HEK293 (cell line): ENCODE data around the gene SGSM2.

Source experiments
- CTCF ChIA-PET: fragments of 350-600 bp; formaldehyde crosslinking; extraction: SDS; loops from one replicate; lab custom pipeline; 2021; ENCODE audit warnings: antibody characterized with exemption; lab: Yijun Ruan, JAX
- POLR2A ChIA-PET: fragments of 300-600 bp; formaldehyde crosslinking; extraction: SDS; loops from one replicate; lab custom pipeline; 2020; ENCODE audit warnings: antibody characterized with exemption, inconsistent platforms; lab: Yijun Ruan, JAX
- H3K27ac ChIP-seq: fragments of 200-500 bp; sonication (Bioruptor generic); 2 replicates; pipeline ENCODE4 v1.5.1; 2014; ENCODE audit warnings: low read depth, low read length, control low read depth, inconsistent platforms; ENCODE audit errors: extremely low read depth
- H3K36me3 ChIP-seq, 2 experiments: fragments of 200-500 bp in 1 of 2; sonication (Bioruptor generic) in 1 of 2; 1 replicate in 1 of 2; 2 replicates in 1 of 2; pipeline ENCODE4 v1.5.1; 2014 to 2017; ENCODE audit warnings: inconsistent platforms in 2 of 2, low read length in 2 of 2; ENCODE audit not compliant: control insufficient read depth in 2 of 2, insufficient read depth in 1 of 2
- H3K4me1 ChIP-seq: fragments of 200-500 bp; sonication (Bioruptor generic); 2 replicates; pipeline ENCODE4 v1.5.1; 2014; ENCODE audit warnings: mild to moderate bottlenecking, low read length, inconsistent platforms; ENCODE audit not compliant: control insufficient read depth, insufficient read depth
- H3K4me3 ChIP-seq: 2 replicates; pipeline ENCODE4 v1.5.1; 2011; ENCODE audit warnings: low read depth, mild to moderate bottlenecking, control low read depth, low read length, moderate library complexity
- H3K9me3 ChIP-seq: fragments of 200-500 bp; sonication (Bioruptor generic); 2 replicates; pipeline ENCODE4 v1.5.1; 2014; ENCODE audit warnings: low read depth, low read length, inconsistent platforms; ENCODE audit not compliant: control insufficient read depth, insufficient read depth
- FEZF1 ChIP-seq: fragments of 450-650 bp; formaldehyde crosslinking; IDR thresholded peaks from 2 replicates; pipeline ENCODE4 v1.5.1; 2016; ENCODE audit warnings: missing biosample characterization, missing genetic modification characterization
- GLI4 ChIP-seq: fragments of 450-650 bp; formaldehyde crosslinking; IDR thresholded peaks from 2 replicates; pipeline ENCODE4 v1.5.1; 2016; ENCODE audit warnings: missing biosample characterization, missing genetic modification characterization
- HOXC10 ChIP-seq: sonication (generic); formaldehyde crosslinking; IDR thresholded peaks from 2 replicates; pipeline ENCODE4 v1.8.1; 2023; ENCODE audit warnings: mild to moderate bottlenecking, missing genetic modification reagents
- HOXD13 ChIP-seq: sonication (generic); formaldehyde crosslinking; IDR thresholded peaks from 2 replicates; pipeline ENCODE4 v1.8.0; 2022; ENCODE audit warnings: missing genetic modification reagents, borderline replicate concordance
- KLF16 ChIP-seq: fragments of 450-650 bp; formaldehyde crosslinking; IDR thresholded peaks from 2 replicates; pipeline ENCODE4 v1.5.1; 2017; ENCODE audit warnings: missing biosample characterization, missing genetic modification characterization
- PRDM1 ChIP-seq: fragments of 450-650 bp; formaldehyde crosslinking; IDR thresholded peaks from 2 replicates; pipeline ENCODE4; 2016; ENCODE audit warnings: missing biosample characterization, missing genetic modification characterization
- TRIM28 ChIP-seq: IDR thresholded peaks from 2 replicates; pipeline ENCODE4 v1.6.1; 2011; ENCODE audit warnings: low read length, control low read depth, borderline replicate concordance
- YY2 ChIP-seq: fragments of 450-650 bp; formaldehyde crosslinking; IDR thresholded peaks from 2 replicates; pipeline ENCODE4 v1.5.1; 2016; ENCODE audit warnings: missing biosample characterization, missing genetic modification characterization
- ZBTB7A ChIP-seq: fragments of 450-650 bp; formaldehyde crosslinking; IDR thresholded peaks from 2 replicates; pipeline ENCODE4 v1.5.1; 2016; ENCODE audit warnings: low read depth, missing biosample characterization, missing genetic modification characterization
- ZFHX2 ChIP-seq: fragments of 450-650 bp; formaldehyde crosslinking; conservative IDR thresholded peaks from 2 replicates; pipeline ENCODE4 v1.5.1; 2016; ENCODE audit warnings: missing biosample characterization, missing genetic modification characterization
- ZIC2 ChIP-seq: fragments of 450-650 bp; formaldehyde crosslinking; IDR thresholded peaks from 2 replicates; pipeline ENCODE4 v1.5.1; 2016; ENCODE audit warnings: missing biosample characterization, missing genetic modification characterization
- ZNF114 ChIP-seq: fragments of 450-650 bp; formaldehyde crosslinking; IDR thresholded peaks from 2 replicates; pipeline ENCODE4 v1.5.0; 2017; ENCODE audit warnings: missing biosample characterization, missing genetic modification characterization
- ZNF121 ChIP-seq: fragments of 450-650 bp; formaldehyde crosslinking; IDR thresholded peaks from 2 replicates; pipeline ENCODE4 v1.5.1; 2016; ENCODE audit warnings: missing biosample characterization, missing genetic modification characterization
- ZNF169 ChIP-seq: fragments of 450-650 bp; formaldehyde crosslinking; IDR thresholded peaks from 2 replicates; pipeline ENCODE4 v1.5.1; 2016; ENCODE audit warnings: missing biosample characterization, missing genetic modification characterization
- ZNF2 ChIP-seq: fragments of 450-650 bp; formaldehyde crosslinking; IDR thresholded peaks from 2 replicates; pipeline ENCODE4 v1.5.1; 2016; ENCODE audit warnings: missing biosample characterization, missing genetic modification characterization
- ZNF266 ChIP-seq: fragments of 450-650 bp; formaldehyde crosslinking; IDR thresholded peaks from 2 replicates; pipeline ENCODE4 v1.5.1; 2016; ENCODE audit warnings: missing biosample characterization, missing genetic modification characterization, low read depth
- ZNF324 ChIP-seq: fragments of 450-650 bp; formaldehyde crosslinking; IDR thresholded peaks from 2 replicates; pipeline ENCODE4 v1.5.1; 2016; ENCODE audit warnings: missing biosample characterization, missing genetic modification characterization
- ZNF341 ChIP-seq: fragments of 450-650 bp; formaldehyde crosslinking; IDR thresholded peaks from 2 replicates; pipeline ENCODE4; 2016; ENCODE audit warnings: low read depth, missing biosample characterization, missing genetic modification characterization
- ZNF48 ChIP-seq: fragments of 450-650 bp; formaldehyde crosslinking; IDR thresholded peaks from 2 replicates; pipeline ENCODE4 v1.5.1; 2016; ENCODE audit warnings: missing biosample characterization, missing genetic modification characterization
- ZNF510 ChIP-seq: fragments of 450-650 bp; formaldehyde crosslinking; IDR thresholded peaks from 2 replicates; pipeline ENCODE4 v1.5.1; 2018; ENCODE audit warnings: mild to moderate bottlenecking, missing genetic modification characterization, missing biosample characterization; ENCODE audit not compliant: insufficient replicate concordance
- ZNF529 ChIP-seq: fragments of 450-650 bp; formaldehyde crosslinking; IDR thresholded peaks from 2 replicates; pipeline ENCODE4 v1.5.1; 2017; ENCODE audit warnings: missing genetic modification characterization, missing biosample characterization; ENCODE audit not compliant: insufficient replicate concordance
- ZNF549 ChIP-seq: fragments of 450-650 bp; IDR thresholded peaks from 2 replicates; pipeline ENCODE4 v1.5.1; 2018; ENCODE audit warnings: missing biosample characterization, missing genetic modification characterization, mild to moderate bottlenecking, inconsistent platforms, moderate library complexity
- ZNF560 ChIP-seq: fragments of 450-650 bp; formaldehyde crosslinking; IDR thresholded peaks from 2 replicates; pipeline ENCODE4 v1.5.1; 2017; ENCODE audit warnings: missing biosample characterization, missing genetic modification characterization, borderline replicate concordance
- ZNF585B ChIP-seq: fragments of 450-650 bp; formaldehyde crosslinking; IDR thresholded peaks from 2 replicates; pipeline ENCODE4 v1.5.1; 2016; ENCODE audit warnings: missing biosample characterization, missing genetic modification characterization
- ZNF596 ChIP-seq: fragments of 450-650 bp; IDR thresholded peaks from 2 replicates; pipeline ENCODE4 v1.5.0; 2018; ENCODE audit warnings: missing biosample characterization, mild to moderate bottlenecking, missing genetic modification characterization, moderate library complexity
- ZNF610 ChIP-seq: fragments of 450-650 bp; formaldehyde crosslinking; IDR thresholded peaks from 2 replicates; pipeline ENCODE4 v1.5.1; 2016; ENCODE audit warnings: missing biosample characterization, missing genetic modification characterization, borderline replicate concordance
- ZNF658 ChIP-seq: fragments of 450-650 bp; formaldehyde crosslinking; IDR thresholded peaks from 2 replicates; pipeline ENCODE4; 2016; ENCODE audit warnings: missing biosample characterization, missing genetic modification characterization
- ZNF670 ChIP-seq: fragments of 450-650 bp; formaldehyde crosslinking; IDR thresholded peaks from 2 replicates; pipeline ENCODE4 v1.5.1; 2016; ENCODE audit warnings: missing biosample characterization, missing genetic modification characterization, low read depth
- ZNF677 ChIP-seq: fragments of 450-650 bp; IDR thresholded peaks from 2 replicates; pipeline ENCODE4 v1.5.0; 2018; ENCODE audit warnings: missing biosample characterization, mild to moderate bottlenecking, missing genetic modification characterization, moderate library complexity
- ZNF768 ChIP-seq: fragments of 450-650 bp; formaldehyde crosslinking; IDR thresholded peaks from 2 replicates; pipeline ENCODE4 v1.5.1; 2018; ENCODE audit warnings: missing biosample characterization, mild to moderate bottlenecking, missing genetic modification characterization
- TF ChIP-seq, protein P1 (sequence below): fragments of 450-650 bp; formaldehyde crosslinking; IDR thresholded peaks from 2 replicates; pipeline ENCODE4 v1.5.1; 2017; ENCODE audit warnings: missing biosample characterization, missing genetic modification characterization
- TF ChIP-seq, protein P2 (sequence below): fragments of 450-650 bp; formaldehyde crosslinking; IDR thresholded peaks from 2 replicates; pipeline ENCODE4 v1.5.1; 2017; ENCODE audit warnings: missing biosample characterization, missing genetic modification characterization
- TF ChIP-seq, protein P3 (sequence below): fragments of 450-650 bp; formaldehyde crosslinking; IDR thresholded peaks from 2 replicates; pipeline ENCODE4 v1.5.1; 2016; ENCODE audit warnings: missing biosample characterization, missing genetic modification characterization
- TF ChIP-seq, protein P4 (sequence below): fragments of 450-650 bp; formaldehyde crosslinking; IDR thresholded peaks from 2 replicates; pipeline ENCODE4 v1.5.1; 2016; ENCODE audit warnings: missing biosample characterization, missing genetic modification characterization

Gene SGSM2

DNA sequence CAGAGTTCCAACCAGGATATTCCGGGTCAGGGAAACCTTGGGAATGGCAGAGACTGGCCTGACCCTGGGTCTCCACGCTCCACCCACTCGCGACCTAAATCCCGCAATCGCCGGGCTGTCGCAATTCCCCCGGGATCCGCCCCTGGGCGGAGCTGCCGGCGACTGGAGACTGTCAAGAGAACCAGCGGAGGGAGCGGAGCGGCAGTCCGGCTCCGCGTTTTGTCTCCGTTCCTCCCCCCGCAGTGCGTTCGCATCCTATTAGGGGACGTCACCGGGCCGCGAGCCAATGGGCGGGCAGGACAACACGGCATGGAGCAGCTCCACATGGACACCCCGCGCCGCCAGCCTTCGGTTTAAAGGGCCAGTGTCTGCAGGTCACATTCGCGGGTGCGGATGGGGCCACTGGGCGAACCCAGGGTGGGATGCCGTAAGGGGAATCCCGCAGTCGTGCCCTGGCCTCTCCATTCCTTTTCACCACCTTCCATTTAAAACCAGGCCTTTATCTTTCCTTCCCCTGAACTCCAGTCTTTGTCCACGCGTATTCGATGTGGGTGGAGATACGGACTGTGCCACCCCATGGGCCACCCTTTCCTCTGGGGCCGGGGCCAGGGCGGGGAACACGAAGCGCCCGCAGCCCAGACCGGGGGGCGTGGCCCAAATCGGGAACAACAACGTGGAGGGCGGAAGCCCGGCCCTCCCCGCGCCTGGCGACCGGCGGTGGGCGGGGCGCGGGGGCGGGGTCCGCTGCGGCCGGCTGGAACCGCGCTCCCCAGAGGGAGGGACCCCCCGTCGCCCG lies 64.3 kb downstream of the SGSM2 start (continued):
- TF ChIP-seq, protein P1, sequence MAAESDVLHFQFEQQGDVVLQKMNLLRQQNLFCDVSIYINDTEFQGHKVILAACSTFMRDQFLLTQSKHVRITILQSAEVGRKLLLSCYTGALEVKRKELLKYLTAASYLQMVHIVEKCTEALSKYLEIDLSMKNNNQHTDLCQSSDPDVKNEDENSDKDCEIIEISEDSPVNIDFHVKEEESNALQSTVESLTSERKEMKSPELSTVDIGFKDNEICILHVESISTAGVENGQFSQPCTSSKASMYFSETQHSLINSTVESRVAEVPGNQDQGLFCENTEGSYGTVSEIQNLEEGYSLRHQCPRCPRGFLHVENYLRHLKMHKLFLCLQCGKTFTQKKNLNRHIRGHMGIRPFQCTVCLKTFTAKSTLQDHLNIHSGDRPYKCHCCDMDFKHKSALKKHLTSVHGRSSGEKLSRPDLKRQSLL (tag by site-specific recombination): peak; percentile 88
- TF ChIP-seq ZNF114 (tag by site-specific recombination) (no peak), GLI4 (tag by site-specific recombination) (no peak), ZNF121 (tag by site-specific recombination) (peak; percentile 84), ZNF585B (tag by site-specific recombination) (no peak), ZNF596 (no peak), ZNF549 (tag by site-specific recombination) (no peak), ZFHX2 (tag by site-specific recombination) (peak; percentile 80), TRIM28 (no peak), ZNF341 (tag by site-specific recombination) (peak; percentile 87), ZNF670 (no peak), ZNF677 (tag by site-specific recombination) (no peak), ZBTB7A (tag by site-specific recombination) (peak; percentile 85; the same call in 1 of the 2 replicates), ZNF658 (tag by site-specific recombination) (no peak), ZNF48 (tag by site-specific recombination) (no peak)
- TF ChIP-seq, protein P2, sequence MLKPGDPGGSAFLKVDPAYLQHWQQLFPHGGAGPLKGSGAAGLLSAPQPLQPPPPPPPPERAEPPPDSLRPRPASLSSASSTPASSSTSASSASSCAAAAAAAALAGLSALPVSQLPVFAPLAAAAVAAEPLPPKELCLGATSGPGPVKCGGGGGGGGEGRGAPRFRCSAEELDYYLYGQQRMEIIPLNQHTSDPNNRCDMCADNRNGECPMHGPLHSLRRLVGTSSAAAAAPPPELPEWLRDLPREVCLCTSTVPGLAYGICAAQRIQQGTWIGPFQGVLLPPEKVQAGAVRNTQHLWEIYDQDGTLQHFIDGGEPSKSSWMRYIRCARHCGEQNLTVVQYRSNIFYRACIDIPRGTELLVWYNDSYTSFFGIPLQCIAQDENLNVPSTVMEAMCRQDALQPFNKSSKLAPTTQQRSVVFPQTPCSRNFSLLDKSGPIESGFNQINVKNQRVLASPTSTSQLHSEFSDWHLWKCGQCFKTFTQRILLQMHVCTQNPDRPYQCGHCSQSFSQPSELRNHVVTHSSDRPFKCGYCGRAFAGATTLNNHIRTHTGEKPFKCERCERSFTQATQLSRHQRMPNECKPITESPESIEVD: no peak
- TF ChIP-seq, protein P3, sequence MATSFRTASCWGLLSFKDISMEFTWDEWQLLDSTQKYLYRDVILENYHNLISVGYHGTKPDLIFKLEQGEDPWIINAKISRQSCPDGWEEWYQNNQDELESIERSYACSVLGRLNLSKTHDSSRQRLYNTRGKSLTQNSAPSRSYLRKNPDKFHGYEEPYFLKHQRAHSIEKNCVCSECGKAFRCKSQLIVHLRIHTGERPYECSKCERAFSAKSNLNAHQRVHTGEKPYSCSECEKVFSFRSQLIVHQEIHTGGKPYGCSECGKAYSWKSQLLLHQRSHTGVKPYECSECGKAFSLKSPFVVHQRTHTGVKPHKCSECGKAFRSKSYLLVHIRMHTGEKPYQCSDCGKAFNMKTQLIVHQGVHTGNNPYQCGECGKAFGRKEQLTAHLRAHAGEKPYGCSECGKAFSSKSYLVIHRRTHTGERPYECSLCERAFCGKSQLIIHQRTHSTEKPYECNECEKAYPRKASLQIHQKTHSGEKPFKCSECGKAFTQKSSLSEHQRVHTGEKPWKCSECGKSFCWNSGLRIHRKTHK (tag by site-specific recombination): no peak

DNA sequence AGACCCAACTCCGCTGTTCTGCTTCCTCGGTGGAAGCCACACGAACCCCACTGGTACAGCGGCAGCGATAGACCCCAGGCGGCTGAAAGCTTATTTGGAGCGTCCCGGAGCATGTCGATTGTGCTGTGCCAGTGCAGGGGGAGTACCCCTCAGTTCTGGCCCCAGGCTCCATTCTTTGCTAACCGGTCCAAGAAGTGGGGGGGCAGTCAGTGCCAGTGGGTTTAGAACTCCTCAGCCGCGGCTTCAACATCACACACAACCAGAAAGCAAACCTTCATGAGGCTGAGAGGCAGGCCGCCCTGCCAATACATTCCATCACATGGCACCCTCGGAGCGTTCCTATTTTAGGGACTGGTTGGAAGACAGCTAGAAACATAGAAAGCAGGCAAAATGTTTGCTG lies 65.2 kb downstream of the SGSM2 start:
- no peaks in the 10 kb centered on the region for H3K36me3 ChIP-seq
- H3K9me3 ChIP-seq: no peaks in the 10 kb centered on the region
- peak overlapping the region; percentile 43; the same call in 1 of the 2 replicates for H3K4me3 ChIP-seq
- no peak overlapping the region for H3K27ac ChIP-seq
- POLR2A ChIA-PET: interaction anchor here (0.5 to 3.6 kb wide), 3 partner anchors 10 to 112 kb away, joined by 5 to 25 read pairs (median 20); partner anchors contain the start of genes SMG6 and SRR
- CTCF ChIA-PET: interaction anchor here (6.1 to 11.4 kb wide), 2 partner anchors 15 to 20 kb away, joined by 86 to 116 read pairs; no protein-coding TSS in a partner anchor
- H3K4me1 ChIP-seq: peaks cover 12% of the 10 kb centered on the region
- no peak for TF ChIP-seq ZNF529 (tag by site-specific recombination)
- TF ChIP-seq KLF16 (tag by site-specific recombination): no peak
- no peak for TF ChIP-seq ZNF610 (tag by site-specific recombination)
- TF ChIP-seq PRDM1 (tag by site-specific recombination): no peak
- no peak for TF ChIP-seq ZNF768
- no peak for TF ChIP-seq ZNF560 (tag by site-specific recombination)
- no peak for TF ChIP-seq HOXD13 (CRISPR knock-in tag)
- TF ChIP-seq FEZF1 (tag by site-specific recombination): no peak
- TF ChIP-seq ZNF324 (tag by site-specific recombination): no peak
- no peak for TF ChIP-seq ZNF2
- no peak for TF ChIP-seq ZNF266 (tag by site-specific recombination)
- TF ChIP-seq, protein P4, sequence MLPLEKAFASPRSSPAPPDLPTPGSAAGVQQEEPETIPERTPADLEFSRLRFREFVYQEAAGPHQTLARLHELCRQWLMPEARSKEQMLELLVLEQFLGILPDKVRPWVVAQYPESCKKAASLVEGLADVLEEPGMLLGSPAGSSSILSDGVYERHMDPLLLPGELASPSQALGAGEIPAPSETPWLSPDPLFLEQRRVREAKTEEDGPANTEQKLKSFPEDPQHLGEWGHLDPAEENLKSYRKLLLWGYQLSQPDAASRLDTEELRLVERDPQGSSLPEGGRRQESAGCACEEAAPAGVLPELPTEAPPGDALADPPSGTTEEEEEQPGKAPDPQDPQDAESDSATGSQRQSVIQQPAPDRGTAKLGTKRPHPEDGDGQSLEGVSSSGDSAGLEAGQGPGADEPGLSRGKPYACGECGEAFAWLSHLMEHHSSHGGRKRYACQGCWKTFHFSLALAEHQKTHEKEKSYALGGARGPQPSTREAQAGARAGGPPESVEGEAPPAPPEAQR: no peak
- no peak for TF ChIP-seq ZNF169
- TF ChIP-seq HOXC10 (CRISPR knock-in tag): no peak
- no peak for TF ChIP-seq ZNF510 (tag by site-specific recombination)
- TF ChIP-seq ZIC2 (tag by site-specific recombination): no peak
- no peak for TF ChIP-seq YY2
